ENCODE data around the gene PRKCA.

GRCh38 chr17:66834919-66835454, 532.6 kb downstream of the PRKCA start, which contains the start of gene CACNG5:
- TF ChIP-seq CTCF (IDR thresholded peaks at IDR 0.05), result no peak
- no peak for TF ChIP-seq POLR2A (IDR thresholded peaks at IDR 0.05)

All from uterus (tissue), 2 donors.